Thymus (tissue), 11 donors: Measurements from ENCODE around the gene SLC35A5. TPM values are rescaled to one million over a fixed set of nuclear protein-coding genes. Genes with fewer than 3 reads are reported as not detected.
A peak's percentile ranks its signal among the peaks of the same experiment; 100 is the strongest.

Experiments used
- DNase-seq, 9 donors: peaks; one replicate each; pipeline ENCODE4 v3.0.0-alpha.2; 2013; ENCODE audit warnings: low spot score in 9 of 9, low read depth in 6 of 9, missing footprints in 1 of 9
- H3K27ac ChIP-seq, 2 donors: one replicate each; pipeline ENCODE4 v1.5.1; 2013; ENCODE audit warnings: control low read depth in 1 of 2, low read depth in 1 of 2, low read length in 1 of 2, mild to moderate bottlenecking in 1 of 2, moderate library complexity in 1 of 2
- H3K27me3 ChIP-seq, 2 donors: one replicate each; pipeline ENCODE4 v1.5.1; 2013; ENCODE audit warnings: low read length in 1 of 2; ENCODE audit not compliant: control insufficient read depth in 2 of 2, insufficient read depth in 1 of 2
- H3K36me3 ChIP-seq, 2 donors: one replicate each; pipeline ENCODE4 v1.5.1; 2013; ENCODE audit warnings: low read length in 1 of 2, mild to moderate bottlenecking in 1 of 2, moderate library complexity in 1 of 2; ENCODE audit not compliant: control insufficient read depth in 2 of 2, insufficient read depth in 2 of 2
- H3K4me1 ChIP-seq, 2 donors: one replicate each; pipeline ENCODE4 v1.5.1; 2013; ENCODE audit warnings: low read length in 2 of 2; ENCODE audit not compliant: control insufficient read depth in 2 of 2, insufficient read depth in 2 of 2
- H3K4me3 ChIP-seq, 2 donors: one replicate each; pipeline ENCODE4 v1.5.1; 2013; ENCODE audit warnings: low read length in 2 of 2, control low read depth in 1 of 2, mild to moderate bottlenecking in 1 of 2
- H3K9me3 ChIP-seq, 2 donors: one replicate each; pipeline ENCODE4 v1.5.1; 2013; ENCODE audit warnings: low read length in 1 of 2, mild to moderate bottlenecking in 1 of 2; ENCODE audit not compliant: control insufficient read depth in 2 of 2, insufficient read depth in 1 of 2
- whole genome bisulfite sequencing: extraction: QIAGEN DNeasy Blood & Tissue Kit; methylation state at CpG from one replicate; pipeline ENCODE4 v1.1.7; 2013; 5-methylcytosine and 5-hydroxymethylcytosine counted together
- polyA plus RNA-seq: library from polyadenylated mRNA; stranded (reverse); fragments of 200-250 nt; gene quantifications from one replicate; pipeline ENCODE4 v1.2.3, GENCODE V29; 2013
- total RNA-seq: library from RNA; stranded (reverse); fragments of 120-200 nt; gene quantifications from one replicate; pipeline ENCODE4 v1.2.4, GENCODE V29; 2013
- donor health status: healthy.

SLC35A5 gene
- total and polyA plus RNA-seq, 2 donors = 21.7 to 25.9 TPM

DNA sequence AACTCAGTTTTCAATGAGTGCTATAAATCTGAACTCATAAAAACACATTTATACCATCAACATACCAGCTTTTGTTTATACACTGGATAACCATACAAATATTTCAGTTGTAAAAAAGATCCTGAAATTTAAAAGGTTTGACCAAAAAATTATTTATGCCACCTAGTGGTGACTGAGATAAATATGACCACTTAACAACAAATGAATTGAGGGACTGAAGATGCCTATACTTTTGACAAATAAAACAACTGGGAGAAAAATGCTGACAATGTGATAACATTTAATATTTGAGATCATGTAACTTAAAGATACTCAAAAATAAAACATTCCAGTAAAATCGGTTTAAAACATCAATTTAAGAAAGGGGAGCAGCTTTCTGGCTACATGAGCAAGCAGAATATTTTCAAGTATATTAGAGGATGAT, 30.5 kb upstream of the SLC35A5 start:
- Histone ChIP-seq H3K9me3 (no peaks in the 10 kb centered on the region), H3K4me3 (no peak overlapping the region), H3K4me1 (no peaks in the 10 kb centered on the region), H3K36me3 (peaks cover 26 to 30% of the 10 kb centered on the region in 2 donors), H3K27me3 (no peaks in the 10 kb centered on the region), H3K27ac (no peak overlapping the region)
- 14% methylated on average over 1 of the region's 1 CpG for WGBS
- DNase-seq = peak in 7 of 9 donors; percentile 4 to 61 (median 22)

DNA sequence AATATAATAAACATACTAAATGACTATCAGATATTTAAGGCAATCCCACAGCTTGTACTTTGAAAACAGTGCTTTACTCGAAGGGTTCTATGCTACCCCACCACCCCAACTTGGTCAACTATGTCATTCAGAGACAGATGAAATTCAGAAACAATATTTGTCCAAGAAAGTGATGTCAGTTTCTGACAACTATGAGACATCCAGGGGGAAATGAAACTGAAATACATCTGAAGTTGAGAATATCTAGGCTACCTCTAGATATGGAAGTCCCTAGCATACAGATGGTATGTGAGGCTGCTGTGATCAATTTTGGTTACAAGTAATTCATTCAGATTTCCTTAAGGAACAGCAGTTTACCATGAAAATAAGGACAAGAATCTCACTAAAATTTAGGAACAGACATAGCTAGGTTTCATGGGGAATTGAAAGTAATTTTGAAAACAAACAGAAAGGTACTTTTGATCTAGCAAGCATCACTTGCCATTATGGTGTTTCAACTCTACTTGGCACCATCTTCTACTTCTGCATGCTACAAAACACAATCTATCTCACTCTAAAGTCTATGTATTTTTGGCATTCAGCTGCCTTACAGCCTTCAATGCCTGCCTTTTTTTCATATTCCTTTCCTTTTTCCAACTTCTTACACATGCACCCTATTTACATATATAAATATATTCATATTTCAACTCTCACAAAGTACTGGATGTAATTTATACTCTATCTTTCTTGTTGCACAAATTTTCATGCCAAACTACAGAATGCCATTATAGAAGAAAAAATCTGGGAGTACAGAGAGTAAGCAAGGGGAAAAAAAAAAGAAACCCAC, 21.8 kb upstream of the SLC35A5 start:
- 97% methylated on average over 1 of the region's 1 CpG for WGBS
- H3K27me3 ChIP-seq = no peaks in the 10 kb centered on the region
- no peaks in the 10 kb centered on the region for H3K4me1 ChIP-seq
- H3K4me3 ChIP-seq = no peak overlapping the region
- peaks cover 14 to 33% of the 10 kb centered on the region in 2 donors for H3K36me3 ChIP-seq
- no peak for DNase-seq
- no peak overlapping the region for H3K27ac ChIP-seq
- no peaks in the 10 kb centered on the region for H3K9me3 ChIP-seq

DNA sequence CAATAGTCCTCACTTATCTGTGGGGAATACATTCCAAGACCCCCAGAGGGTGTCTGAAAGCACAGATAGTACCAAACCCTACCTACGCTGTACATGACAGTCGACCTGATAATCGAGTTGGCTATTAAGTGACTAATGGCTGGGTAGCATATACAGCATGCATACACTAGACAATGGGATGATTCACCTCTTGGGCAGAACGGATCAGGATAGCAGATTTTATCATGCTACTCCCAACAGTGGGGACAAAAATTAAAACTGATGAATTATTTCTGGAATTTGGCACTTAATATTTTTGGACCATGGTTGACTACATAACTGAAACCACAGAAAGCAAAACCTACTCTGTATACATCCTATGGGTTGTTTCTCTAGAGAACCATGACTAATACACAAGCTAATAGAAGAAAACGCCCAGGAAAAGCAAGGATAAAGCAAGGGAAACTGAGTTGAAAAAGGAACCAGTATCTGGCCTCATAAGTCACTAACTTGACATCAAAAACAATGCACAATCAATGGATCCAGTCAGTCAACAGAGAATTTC, 15.6 kb upstream of the SLC35A5 start:
- no peak overlapping the region for H3K4me3 ChIP-seq
- H3K27me3 ChIP-seq = no peaks in the 10 kb centered on the region
- no peak overlapping the region for H3K27ac ChIP-seq
- 98% methylated on average over 5 of the region's 5 CpGs for WGBS
- no peaks in the 10 kb centered on the region for H3K4me1 ChIP-seq
- DNase-seq = no peak
- H3K36me3 ChIP-seq = peaks cover 17 to 40% of the 10 kb centered on the region in 2 donors
- no peaks in the 10 kb centered on the region for H3K9me3 ChIP-seq

DNA sequence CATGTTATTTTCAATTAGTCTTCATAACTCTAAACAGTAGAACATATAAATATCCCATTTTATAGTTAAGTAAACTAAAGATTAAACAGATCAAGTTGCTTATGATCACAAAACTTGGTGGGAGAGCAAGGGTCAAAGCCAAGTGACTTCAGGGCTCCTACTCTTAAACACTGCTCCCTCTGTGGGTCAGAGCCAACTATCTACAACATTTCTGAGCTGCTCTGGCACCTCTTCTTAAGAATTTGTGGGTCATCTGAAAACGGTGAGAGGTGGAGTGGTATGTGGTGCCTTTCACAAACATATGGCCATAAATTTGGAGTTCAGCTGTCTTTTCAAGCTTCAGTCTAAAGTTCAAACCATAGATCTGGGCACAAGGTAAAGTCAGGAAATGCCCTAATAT, 11.0 kb upstream of the SLC35A5 start:
- no peaks in the 10 kb centered on the region for H3K9me3 ChIP-seq
- DNase-seq = no peak
- no peak overlapping the region for H3K4me3 ChIP-seq
- H3K27me3 ChIP-seq = no peaks in the 10 kb centered on the region
- H3K36me3 ChIP-seq = peaks cover 12 to 35% of the 10 kb centered on the region in 2 donors
- no peak overlapping the region for H3K27ac ChIP-seq
- no peaks in the 10 kb centered on the region for H3K4me1 ChIP-seq
- 76% methylated on average over 1 of the region's 1 CpG for WGBS

DNA sequence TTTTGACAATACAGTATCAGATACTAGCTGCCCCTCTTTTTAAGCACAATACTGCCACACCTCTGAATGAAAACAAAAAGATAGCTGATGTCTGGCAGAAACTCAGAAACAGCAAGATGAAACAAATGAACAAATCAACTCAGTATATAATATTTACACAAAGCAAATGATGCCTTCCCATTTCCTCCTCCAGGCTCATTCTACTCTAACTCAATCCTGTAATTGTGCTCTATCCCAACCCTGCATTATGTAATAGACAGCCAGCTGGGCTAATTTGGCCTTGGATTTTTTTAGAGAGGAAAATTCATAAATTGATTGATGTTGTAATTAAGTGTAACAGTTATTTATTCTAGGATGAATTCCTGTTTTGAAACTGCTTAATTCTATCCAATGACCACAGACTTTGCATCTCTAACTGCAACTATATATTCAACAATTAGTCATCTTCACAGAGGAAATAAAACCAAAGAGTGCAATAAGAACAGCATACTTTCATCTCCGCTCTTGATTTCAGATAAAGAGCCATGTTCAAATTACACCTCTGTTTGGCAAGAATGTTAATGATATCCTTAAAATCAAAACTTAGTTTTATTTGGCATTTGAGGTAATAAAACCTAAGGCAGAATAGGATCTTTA, 6.2 kb upstream of the SLC35A5 start:
- DNase-seq = no peak
- Histone ChIP-seq H3K27ac (no peak overlapping the region), H3K36me3 (peaks cover 4 to 21% of the 10 kb centered on the region in 2 donors), H3K4me3 (no peak overlapping the region), H3K27me3 (no peaks in the 10 kb centered on the region), H3K4me1 (peaks cover 0 to 2% of the 10 kb centered on the region in 2 donors), H3K9me3 (peaks cover 0 to 3% of the 10 kb centered on the region in 2 donors)
- 93% methylated on average over 1 of the region's 1 CpG for WGBS

DNA sequence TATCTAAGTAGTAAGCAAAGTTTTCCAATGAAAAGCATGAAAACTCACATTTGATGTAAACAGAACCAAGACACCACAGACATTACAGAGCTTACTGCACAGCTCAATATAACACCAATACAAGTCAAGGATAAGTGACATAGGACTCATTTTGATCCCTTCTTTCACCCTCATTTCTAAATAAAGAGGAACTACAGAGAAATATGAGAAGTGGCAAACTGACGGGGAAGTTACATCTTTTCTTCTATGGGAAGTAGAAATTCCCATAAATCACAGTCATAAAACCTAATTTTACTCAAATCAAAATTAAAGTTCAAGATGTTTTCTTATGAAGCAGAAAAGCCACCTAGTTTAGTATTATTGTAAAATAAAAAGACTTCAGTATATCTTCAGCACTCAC, 3.9 kb upstream of the SLC35A5 start:
- Histone ChIP-seq H3K27ac (no peak overlapping the region), H3K9me3 (peaks cover 0 to 3% of the 10 kb centered on the region in 2 donors), H3K36me3 (peaks cover 4 to 12% of the 10 kb centered on the region in 2 donors), H3K4me3 (no peak overlapping the region), H3K4me1 (peaks cover 2 to 4% of the 10 kb centered on the region in 2 donors), H3K27me3 (no peaks in the 10 kb centered on the region)
- no peak for DNase-seq
- WGBS = 95% methylated on average over 1 of the region's 1 CpG

DNA sequence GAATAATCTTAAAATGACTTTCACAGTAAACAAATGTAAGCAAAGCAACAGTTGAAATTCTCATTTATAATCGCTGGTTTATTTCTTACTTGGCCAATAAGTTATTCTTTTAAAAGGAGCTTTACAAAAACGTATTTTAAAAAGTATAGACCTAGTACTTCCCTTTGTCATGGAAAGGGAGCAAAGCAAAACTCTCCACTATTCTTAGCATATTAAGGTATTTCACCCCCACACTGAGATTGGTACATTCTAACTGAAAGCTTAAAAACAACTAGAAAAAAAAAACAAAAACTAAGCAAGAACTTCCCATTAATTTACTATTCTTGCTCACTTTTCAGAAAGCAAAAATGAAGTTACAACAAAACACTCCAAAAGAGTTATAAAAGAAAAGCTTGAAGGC, 1.5 kb upstream of the SLC35A5 start:
- Histone ChIP-seq H3K27ac (peak overlapping the region in 1 of 2 donors; percentile 97), H3K27me3 (no peaks in the 10 kb centered on the region), H3K36me3 (peaks cover 4 to 8% of the 10 kb centered on the region in 2 donors), H3K9me3 (peaks cover 0 to 3% of the 10 kb centered on the region in 2 donors), H3K4me3 (peak overlapping the region; percentile 83 to 88), H3K4me1 (peaks cover 2 to 4% of the 10 kb centered on the region in 2 donors)
- 31% methylated on average over 2 of the region's 2 CpGs for WGBS
- DNase-seq = no peak

DNA sequence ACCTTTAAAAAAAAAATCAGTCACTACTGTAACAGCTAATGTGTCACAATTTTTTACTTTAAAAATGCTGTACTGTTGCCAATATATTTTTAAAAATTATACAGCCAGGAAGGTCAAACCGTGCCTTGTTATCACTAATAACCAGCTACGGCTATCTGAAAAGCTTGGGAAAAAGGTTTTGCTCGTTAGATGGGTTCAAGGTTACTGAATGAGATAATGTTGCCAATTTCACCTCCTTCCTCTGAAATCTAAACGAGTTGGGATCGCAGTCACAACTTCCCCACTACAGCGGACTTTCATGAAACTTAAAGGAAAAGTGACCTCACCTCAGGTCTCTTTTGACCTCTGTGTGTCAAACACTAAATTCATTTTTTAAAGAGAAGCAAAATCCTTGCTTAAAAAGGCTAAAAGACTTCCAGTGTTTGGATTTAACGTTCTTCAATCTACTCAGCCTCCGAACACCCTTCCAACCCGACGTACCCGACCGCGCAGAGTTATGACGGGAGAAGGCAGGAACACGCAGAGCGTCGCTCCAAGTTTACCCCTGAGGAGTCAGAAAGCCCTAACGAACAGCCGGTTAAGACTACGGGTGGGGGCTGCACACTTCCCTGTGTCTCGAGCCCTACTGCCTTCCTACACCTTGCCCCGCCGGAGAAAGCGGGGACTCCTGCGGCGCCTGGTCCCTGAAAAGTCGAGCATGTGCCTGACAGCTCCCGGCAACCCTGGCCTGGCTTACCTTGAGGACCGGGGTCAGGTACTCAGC, 943 bp upstream of the SLC35A5 start:
- Histone ChIP-seq H3K27ac (peak overlapping the region; percentile 96 to 97), H3K36me3 (peaks cover 4 to 8% of the 10 kb centered on the region in 2 donors), H3K27me3 (no peaks in the 10 kb centered on the region), H3K9me3 (peaks cover 0 to 3% of the 10 kb centered on the region in 2 donors), H3K4me3 (peak overlapping the region; percentile 83 to 88), H3K4me1 (peaks cover 2 to 4% of the 10 kb centered on the region in 2 donors)
- under 1% methylated on average over 29 of the region's 29 CpGs for WGBS
- peak; percentile 56 to 89 (median 71) for DNase-seq
